ENCODE data around the gene FAM199X. TPM values are rescaled to one million over a fixed set of nuclear protein-coding genes. Genes with fewer than 3 reads are reported as not detected.
A peak's percentile ranks its signal among the peaks of the same experiment; 100 is the strongest.

Gene FAM199X
- total and polyA plus RNA-seq, 2 of the 8 experiments (the other 6 are each of a cell fraction or from before 2014, with no cell fraction given), result 3.1 to 14.9 TPM

DNA sequence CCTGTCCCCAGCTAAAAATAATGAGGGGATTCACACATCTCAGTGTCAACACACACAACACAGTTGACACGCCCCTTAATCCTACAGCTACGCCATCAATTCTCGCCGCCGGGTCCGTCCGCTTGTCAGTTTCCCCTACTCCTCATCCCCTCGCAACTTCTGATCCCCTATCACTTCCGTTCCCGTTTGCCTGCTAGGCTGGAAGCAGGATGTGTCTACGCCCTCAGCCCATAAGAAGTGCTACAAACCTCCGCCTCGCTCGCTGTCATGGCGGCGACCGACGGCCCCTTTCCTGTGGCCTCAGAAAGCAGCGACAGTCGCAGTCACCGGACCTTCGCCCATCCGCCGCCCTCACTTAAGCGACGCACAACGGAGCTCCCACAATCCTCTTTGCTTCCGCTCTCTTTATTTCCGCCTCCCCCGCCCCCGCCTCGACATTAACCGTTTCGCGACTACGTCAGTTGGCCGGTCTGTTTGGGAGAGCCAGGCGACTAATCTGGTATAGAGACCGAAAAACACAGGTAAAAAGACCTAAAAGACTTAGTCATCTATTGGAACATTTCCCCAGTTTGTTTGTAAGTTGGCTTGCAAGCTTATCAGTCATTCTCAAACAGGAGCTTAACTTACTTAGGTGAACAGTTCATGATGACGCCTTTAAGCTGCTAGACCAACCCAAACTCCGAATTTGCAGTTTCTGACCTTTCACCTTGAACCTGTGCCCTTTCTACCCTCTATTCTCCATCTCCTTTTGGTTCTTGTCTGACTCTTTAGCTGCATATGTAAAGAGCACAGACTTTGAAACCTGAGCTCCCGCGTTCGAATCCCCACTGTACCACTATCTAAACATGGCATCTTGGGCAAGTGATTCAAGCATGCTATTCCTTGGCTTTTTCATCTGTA lies 9.4 kb upstream of the FAM199X start, which contains the start of gene SLC25A53 (continued):
- TF ChIP-seq RFX5 (IDR thresholded peaks at IDR 0.05; ENCODE audit: borderline replicate concordance, low read depth, low read length), result no peak
- TF ChIP-seq BRCA1 (IDR thresholded peaks at IDR 0.05; ENCODE audit: low read depth, low read length), result no peak
- TF ChIP-seq CEBPB (IDR thresholded peaks at IDR 0.05; ENCODE audit: low read depth, low read length), result no peak
- TF ChIP-seq BCL11A (IDR thresholded peaks at IDR 0.05; ENCODE audit: low read depth in 2 of 2, low read length in 2 of 2), result no peak
- peak; percentile 45; the same call in 1 of the 2 replicates for TF ChIP-seq SP4 (IDR thresholded peaks at IDR 0.05; ENCODE audit: low read length)
- TF ChIP-seq POLR2A (IDR thresholded peaks at IDR 0.05; ENCODE audit: control extremely low read depth in 1 of 2, low read depth in 2 of 2, low read length in 2 of 2), result no peak
- TF ChIP-seq, protein P1, sequence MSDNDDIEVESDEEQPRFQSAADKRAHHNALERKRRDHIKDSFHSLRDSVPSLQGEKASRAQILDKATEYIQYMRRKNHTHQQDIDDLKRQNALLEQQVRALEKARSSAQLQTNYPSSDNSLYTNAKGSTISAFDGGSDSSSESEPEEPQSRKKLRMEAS (IDR thresholded peaks at IDR 0.05), result peak; percentile 26; the same call in 1 of the 2 replicates
- no peak for TF ChIP-seq SP1 (IDR thresholded peaks at IDR 0.05; ENCODE audit: low read depth, low read length)
- no peak for TF ChIP-seq CBX5 (IDR thresholded peaks at IDR 0.05; ENCODE audit: low read depth, low read length)
- TF ChIP-seq BACH1 (IDR thresholded peaks at IDR 0.05; ENCODE audit: low read length), result no peak
- TF ChIP-seq ZNF274 (IDR thresholded peaks at IDR 0.05; ENCODE audit: borderline replicate concordance, extremely low read depth, low read length), result no peak
- no peak for TF ChIP-seq TCF12 (IDR thresholded peaks at IDR 0.05; ENCODE audit: low read depth, low read length)
- no peak for TF ChIP-seq TAF7 (optimal IDR thresholded peaks at IDR 0.05; ENCODE audit: borderline replicate concordance, low read depth, low read length)
- TF ChIP-seq JUND (IDR thresholded peaks at IDR 0.05; ENCODE audit: low read length), result no peak
- no peak for TF ChIP-seq HDAC2 (IDR thresholded peaks at IDR 0.05; ENCODE audit: borderline replicate concordance in 1 of 2, low read depth in 2 of 2, low read length in 2 of 2)
- TF ChIP-seq RNF2 (IDR thresholded peaks at IDR 0.05; ENCODE audit: borderline replicate concordance, low read depth, low read length, missing control alignments, poor library complexity, severe bottlenecking), result no peak
- peak; percentile 41 for TF ChIP-seq SIX5 (IDR thresholded peaks at IDR 0.05; ENCODE audit: low read depth, low read length)
- TF ChIP-seq, protein P2, sequence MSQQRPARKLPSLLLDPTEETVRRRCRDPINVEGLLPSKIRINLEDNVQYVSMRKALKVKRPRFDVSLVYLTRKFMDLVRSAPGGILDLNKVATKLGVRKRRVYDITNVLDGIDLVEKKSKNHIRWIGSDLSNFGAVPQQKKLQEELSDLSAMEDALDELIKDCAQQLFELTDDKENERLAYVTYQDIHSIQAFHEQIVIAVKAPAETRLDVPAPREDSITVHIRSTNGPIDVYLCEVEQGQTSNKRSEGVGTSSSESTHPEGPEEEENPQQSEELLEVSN (IDR thresholded peaks at IDR 0.05), result no peak
- TF ChIP-seq TAF1 (IDR thresholded peaks at IDR 0.05; ENCODE audit: low read depth, low read length), result peak; percentile 36; the same call in 1 of the 2 replicates
- TF ChIP-seq EGR1 (IDR thresholded peaks at IDR 0.05; ENCODE audit: borderline replicate concordance, low read depth, low read length), result peak; percentile 69; the same call in 1 of the 2 replicates
- no peak for TF ChIP-seq CHD2 (IDR thresholded peaks at IDR 0.05; ENCODE audit: low read length)
- TF ChIP-seq, protein P3, sequence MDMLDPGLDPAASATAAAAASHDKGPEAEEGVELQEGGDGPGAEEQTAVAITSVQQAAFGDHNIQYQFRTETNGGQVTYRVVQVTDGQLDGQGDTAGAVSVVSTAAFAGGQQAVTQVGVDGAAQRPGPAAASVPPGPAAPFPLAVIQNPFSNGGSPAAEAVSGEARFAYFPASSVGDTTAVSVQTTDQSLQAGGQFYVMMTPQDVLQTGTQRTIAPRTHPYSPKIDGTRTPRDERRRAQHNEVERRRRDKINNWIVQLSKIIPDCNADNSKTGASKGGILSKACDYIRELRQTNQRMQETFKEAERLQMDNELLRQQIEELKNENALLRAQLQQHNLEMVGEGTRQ (IDR thresholded peaks at IDR 0.05; ENCODE audit: low read length), result no peak
- no peak for TF ChIP-seq SP2 (IDR thresholded peaks at IDR 0.05; ENCODE audit: low read length)

Measured in H1 (cell line).